Activated naive CD8-positive, alpha-beta T cell treated with anti-CD3 and anti-CD28 coated beads, Interleukin-2, amount 50 U/mL, for 16 hours (primary cell): ENCODE measurements around the gene ANKRD34C.
"Not testable (repeated sequence)": the region's sequence is repeated elsewhere in the genome, so short reads cannot be mapped to it uniquely, and the experiment has no call there.

Experiments
- DNase-seq: peaks from one replicate; pipeline ENCODE4 v3.0.0-alpha.2; 2020; ENCODE audit warnings: low read depth, low spot score

ANKRD34C gene

DNA sequence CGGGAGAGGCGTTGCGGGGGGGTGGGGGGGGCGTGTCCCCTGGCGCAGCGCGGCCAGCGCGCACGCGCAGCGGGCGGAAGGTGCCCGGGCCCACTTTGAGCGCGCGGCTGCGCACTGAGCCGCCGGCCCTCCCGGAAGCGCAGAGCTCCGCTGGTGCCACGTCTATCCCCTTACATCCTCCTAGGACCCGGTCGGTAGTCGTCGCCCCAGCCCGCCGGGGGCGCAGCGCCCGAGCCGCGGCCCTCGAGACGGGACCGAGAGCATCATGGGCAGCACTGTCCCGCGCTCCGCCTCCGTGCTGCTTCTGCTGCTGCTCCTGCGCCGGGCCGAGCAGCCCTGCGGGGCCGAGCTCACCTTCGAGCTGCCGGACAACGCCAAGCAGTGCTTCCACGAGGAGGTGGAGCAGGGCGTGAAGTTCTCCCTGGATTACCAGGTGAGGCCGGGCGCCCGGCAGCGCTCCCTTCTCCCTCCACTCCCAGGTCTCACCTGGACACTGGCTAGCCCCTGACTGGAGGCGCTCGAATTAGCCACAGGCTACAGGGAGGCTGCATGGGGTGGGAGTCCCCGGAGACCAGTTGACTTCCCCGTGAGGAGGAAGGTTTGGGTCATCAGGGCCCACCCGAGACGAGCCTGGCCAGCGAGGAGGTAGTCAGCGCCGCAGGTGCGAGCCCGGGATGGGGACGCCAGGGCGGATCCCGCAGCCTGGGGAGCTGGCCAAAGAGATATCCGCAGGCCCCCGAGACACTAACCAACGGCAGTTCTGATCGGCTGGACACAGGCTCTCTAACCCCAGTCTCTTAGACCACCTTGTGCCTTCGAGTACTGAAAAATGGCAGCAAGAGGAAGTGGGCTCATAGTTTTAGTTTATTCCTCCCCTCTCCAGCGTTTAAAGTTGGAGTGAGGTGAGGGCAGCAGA is 28.7 kb downstream of the ANKRD34C start, which contains the start of gene TMED3:
TSS of gene TMED3 (plus strand) at position 128 of the 916 bp plus-strand sequence. CDS start at position 266, 138 bp downstream.
- DNase-seq, result peak; percentile 64

DNA sequence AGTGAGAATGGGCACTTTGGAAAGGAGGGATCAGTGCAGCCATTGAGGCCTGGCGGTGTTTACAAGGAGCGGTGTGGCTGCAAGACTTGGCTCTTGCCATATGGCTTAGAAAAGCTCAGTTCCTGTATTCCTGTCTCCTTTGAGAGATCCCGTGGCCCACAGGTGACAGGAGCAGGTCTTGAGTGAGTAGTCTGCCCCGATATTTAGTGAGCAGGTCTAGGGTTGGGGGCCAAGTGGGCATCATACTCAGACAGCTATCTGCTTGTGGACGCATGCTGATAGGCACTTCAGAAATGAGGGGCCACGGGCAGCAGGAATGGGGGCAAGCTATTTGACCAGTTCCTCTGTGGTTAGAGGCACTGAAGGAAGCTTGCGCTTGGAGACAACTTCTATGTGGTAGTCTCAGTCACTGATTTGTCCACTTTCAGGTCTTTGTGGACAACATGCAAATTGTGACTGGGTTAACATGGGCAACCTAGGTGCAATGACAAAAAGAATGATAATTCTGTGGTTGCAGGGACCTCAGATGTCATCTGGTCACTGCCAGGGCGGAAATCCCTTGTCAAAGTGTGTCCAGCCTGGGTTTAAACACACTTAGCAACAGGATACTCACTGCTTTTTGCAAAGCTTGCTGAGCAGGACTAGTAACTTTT is 29.5 kb downstream of the ANKRD34C start:
- no peak for DNase-seq

DNA sequence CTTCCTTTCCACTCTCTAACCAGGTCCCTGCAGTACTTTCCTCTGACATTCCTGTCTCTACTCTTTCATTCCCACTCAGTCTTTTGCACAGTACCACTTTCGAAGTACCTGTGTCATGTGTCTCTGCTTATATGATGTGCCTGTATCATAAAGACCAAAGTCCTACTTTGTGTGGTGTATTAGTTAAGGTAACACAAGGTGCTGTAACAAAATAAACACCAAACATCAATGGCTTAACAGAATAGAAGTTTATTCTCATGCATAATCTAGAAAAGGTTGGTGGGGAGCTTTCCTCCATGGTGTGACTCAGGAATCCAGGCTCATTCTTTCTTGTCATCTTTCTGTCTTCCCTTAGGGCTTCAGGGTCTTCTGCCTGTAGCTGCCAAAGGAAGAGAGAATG is 31.7 kb downstream of the ANKRD34C start:
- no peak for DNase-seq

DNA sequence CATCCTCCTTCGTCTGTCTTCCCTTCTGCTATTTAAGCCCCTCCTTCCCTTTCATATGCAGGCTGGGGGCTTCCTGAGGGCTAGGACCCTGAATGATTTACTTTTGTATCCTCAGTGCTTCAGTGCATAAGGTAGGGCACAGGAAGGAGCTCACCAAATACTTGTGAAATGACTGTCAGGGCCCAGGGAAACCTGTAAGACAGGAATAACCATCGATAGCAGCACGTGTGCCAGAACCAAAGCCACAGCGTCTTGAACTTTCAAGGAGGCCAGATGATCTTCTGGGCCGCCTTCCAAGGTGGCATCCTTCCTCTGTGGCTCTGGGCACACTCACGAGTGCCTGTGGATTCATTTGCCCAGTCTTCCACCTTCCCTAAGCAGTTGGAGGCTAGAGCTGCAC is 32.3 kb downstream of the ANKRD34C start:
- DNase-seq, result no peak

DNA sequence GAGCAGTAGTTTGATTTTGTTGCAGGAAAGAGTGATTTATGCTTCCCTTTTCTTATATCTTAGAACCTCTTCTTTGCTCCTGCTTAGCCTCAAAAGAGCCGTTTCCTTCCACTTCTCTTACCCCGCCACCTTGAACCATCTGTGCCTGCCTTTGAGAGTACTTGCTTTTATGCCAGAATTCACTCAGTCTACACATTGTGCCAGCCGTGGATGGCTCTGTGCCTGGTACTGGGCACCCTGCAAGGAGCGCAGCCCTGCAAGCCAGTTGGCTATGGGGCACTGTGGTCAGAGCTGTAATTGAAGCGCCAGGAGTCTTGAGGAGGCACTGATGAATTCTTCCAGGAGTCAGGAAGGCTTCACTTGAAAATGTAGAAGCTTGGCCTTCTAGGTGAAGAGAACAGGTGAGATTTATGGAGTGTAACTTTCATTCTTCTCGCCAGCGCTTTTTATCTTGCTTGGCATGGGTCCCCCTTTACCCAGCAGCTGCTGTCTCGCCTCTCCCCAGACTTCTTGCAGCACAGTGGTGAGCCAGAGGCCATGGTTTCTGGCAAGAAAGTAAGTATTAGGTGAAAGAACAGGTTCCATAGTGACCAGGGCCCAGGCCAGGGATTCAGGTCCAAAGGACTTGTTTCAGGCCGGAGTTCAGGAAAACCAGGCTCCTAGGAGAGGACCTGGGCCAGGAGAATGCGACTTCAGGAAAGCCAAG is 33.3 kb downstream of the ANKRD34C start:
- DNase-seq, result no peak

DNA sequence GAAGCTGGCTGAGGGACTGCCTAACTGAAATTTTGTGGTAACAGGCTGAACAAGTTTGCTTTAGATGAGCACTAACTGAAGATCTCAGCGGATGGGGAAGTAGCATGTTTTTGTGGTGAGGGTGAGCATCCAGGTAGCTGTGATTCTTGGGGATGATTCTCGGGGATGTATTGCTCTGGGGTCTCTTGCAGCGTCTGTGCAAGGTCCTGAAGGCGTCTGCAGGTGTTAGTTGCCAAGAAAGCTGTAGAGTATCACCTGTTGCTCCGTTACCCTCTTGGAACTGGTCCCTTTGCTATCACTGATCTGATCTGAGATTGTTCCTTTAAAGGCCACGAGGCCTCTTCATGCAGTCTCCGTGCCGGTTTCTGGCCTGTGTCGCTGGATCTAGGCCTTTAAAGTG is 34.3 kb downstream of the ANKRD34C start:
- no peak for DNase-seq

DNA sequence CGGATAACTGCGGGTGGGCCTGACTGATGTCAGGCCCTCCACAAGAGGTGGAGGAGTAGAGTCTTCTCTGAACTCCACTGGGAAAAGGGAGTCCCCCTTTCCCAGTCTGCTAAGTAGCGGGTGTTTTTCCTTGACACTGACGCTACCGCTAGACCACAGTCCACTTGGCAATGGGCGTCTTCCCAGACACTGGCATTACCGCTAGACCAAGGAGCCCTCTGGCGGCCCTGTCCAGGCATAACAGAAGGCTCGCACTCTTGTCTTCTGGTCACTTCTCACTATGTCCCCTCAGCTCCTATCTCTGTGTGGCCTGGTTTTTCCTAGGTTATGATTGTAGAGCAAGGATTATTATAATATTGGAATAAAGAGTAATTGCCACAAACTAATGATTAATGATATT is 37.5 kb downstream of the ANKRD34C start:
- DNase-seq, result not testable (repeated sequence)

DNA sequence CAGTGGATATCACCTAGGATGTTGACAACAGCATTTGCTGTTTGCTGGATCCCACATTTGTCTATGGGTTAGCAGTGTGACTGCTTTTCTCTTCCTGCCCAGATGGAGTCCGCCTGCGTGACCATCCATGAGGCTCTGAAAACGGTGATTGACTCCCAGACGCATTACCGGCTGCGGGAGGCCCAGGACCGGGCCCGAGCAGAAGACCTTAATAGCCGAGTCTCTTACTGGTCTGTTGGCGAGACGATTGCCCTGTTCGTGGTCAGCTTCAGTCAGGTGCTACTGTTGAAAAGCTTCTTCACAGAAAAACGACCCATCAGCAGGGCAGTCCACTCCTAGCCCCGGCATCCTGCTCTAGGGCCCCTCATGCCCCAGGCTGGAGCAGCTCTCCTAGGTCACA is 39.4 kb downstream of the ANKRD34C start:
- no peak for DNase-seq

DNA sequence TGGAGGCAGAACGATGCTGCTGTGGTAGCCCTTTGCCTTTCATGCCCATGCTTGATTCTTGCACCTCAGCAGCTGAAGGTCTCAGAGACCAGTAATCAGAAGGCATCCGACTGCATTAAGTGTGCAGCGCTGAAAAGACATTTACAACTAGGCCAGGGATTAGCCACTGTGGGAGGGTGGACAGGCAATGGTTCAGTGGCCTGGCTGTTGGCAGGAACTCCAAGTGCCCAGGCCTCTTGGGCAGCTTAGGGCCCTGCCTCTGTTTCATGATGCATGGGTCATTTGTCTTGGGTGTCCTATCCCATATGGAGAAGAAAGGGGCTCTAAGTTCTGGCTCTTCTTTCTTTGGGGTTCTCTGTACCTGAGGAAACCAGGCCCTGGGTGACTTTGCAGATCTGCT is 39.8 kb downstream of the ANKRD34C start:
- DNase-seq, result no peak

DNA sequence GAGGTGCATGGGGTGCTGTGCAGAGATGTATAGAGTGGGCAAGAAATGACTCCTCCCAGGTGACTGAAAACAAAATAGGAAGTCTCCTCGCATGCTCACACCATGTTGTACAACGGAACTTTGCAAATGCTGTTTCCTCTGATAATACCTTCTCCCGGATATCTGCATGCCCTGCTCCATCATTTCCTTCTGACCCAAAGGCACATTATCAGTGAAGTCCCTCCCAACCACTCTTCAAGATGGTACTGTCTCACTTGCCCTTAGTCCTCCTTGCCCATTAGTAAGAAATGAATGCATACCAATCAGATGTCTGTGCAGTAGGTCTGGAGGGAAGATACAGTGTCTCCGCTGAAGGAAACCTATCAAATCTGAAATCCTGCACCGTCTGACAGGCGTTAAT is 40.4 kb downstream of the ANKRD34C start:
- DNase-seq, result no peak

DNA sequence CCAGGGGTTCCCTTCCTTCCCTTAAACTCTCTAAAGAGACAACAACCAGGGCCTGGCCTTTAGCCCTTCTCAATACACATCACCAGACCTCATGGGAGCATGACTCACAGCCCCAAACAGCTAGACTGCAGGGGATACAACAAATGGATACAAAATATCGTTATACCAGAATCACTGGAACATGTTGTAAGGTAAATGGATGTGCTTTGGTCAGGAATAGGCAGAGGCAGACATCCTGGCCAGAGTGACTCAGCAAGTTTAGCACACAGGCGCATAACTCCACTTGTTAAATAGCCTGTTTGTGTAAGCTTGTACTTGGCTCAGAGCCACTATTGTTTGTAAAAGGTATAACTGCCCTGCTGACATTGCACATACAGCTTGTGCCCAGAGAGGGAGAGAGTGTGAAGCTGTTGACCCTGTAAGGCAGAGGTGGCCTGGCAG is 46.7 kb downstream of the ANKRD34C start:
- DNase-seq, result no peak
